K562 (cell line): Measurements from ENCODE around the gene SMG9. TPM values are rescaled to one million over a fixed set of nuclear protein-coding genes. Genes with fewer than 3 reads are reported as not detected.

Experiments
- ATF3 ChIP-seq, 2 experiments: fragments of 450-650 bp in 1 of 2; sonication (generic) in 1 of 2; formaldehyde crosslinking in 1 of 2; IDR thresholded peaks in 1 of 2; conservative IDR thresholded peaks in 1 of 2; 2 replicates each; pipeline versions ENCODE4 v1.6.1 to v1.8.1; 2016 to 2023; ENCODE audit warnings: mild to moderate bottlenecking in 2 of 2, moderate library complexity in 2 of 2, inconsistent platforms in 1 of 2, missing genetic modification reagents in 1 of 2
- CC2D1A ChIP-seq: fragments of 450-650 bp; IDR thresholded peaks from 2 replicates; pipeline ENCODE4 v1.6.1; 2017; ENCODE audit warnings: mild to moderate bottlenecking
- E2F5 ChIP-seq: sonication (generic); formaldehyde crosslinking; IDR thresholded peaks from 2 replicates; pipeline ENCODE4 v1.8.0; 2022; ENCODE audit warnings: mild to moderate bottlenecking, missing genetic modification reagents
- E2F6 ChIP-seq, 2 experiments: IDR thresholded peaks; 2 replicates each; pipeline ENCODE4 v1.6.1; 2011; ENCODE audit warnings: borderline replicate concordance in 1 of 2, control low read depth in 1 of 2, low read depth in 1 of 2, low read length in 1 of 2, mild to moderate bottlenecking in 1 of 2, mixed read lengths in 1 of 2, moderate library complexity in 1 of 2; ENCODE audit not compliant: insufficient read depth in 1 of 2, insufficient read length in 1 of 2, poor library complexity in 1 of 2, severe bottlenecking in 1 of 2; ENCODE audit errors: extremely low read depth in 1 of 2
- ERF ChIP-seq: fragments of 450-650 bp; formaldehyde crosslinking; IDR thresholded peaks from 2 replicates; pipeline ENCODE4 v1.4.0; 2020; ENCODE audit warnings: mild to moderate bottlenecking, mixed read lengths
- GABPB1 ChIP-seq: sonication (generic); formaldehyde crosslinking; IDR thresholded peaks from 2 replicates; pipeline ENCODE4 v1.8.0; 2022; ENCODE audit warnings: mild to moderate bottlenecking, missing genetic modification reagents
- HDAC1 ChIP-seq, 2 experiments: fragments of 450-650 bp; IDR thresholded peaks; 2 replicates each; pipeline ENCODE4 v1.6.1; 2016 to 2017; ENCODE audit warnings: inconsistent platforms in 1 of 2, mild to moderate bottlenecking in 1 of 2, moderate library complexity in 1 of 2
- MCM5 ChIP-seq: fragments of 450-650 bp; IDR thresholded peaks from 2 replicates; pipeline ENCODE4 v1.6.1; 2016; ENCODE audit warnings: low read depth
- MYC ChIP-seq, 2 experiments: fragments of 250-450 bp in 1 of 2; sonication (Bioruptor Pico) in 1 of 2; IDR thresholded peaks; 2 replicates each; pipeline versions ENCODE4 v1.5.1 to v1.6.1; 2012 to 2021; ENCODE audit warnings: low read depth in 2 of 2, borderline replicate concordance in 1 of 2, improper control_type of control experiment in 1 of 2, low read length in 1 of 2, mild to moderate bottlenecking in 1 of 2, moderate library complexity in 1 of 2
- NRF1 ChIP-seq, 2 experiments: fragments of 450-650 bp; IDR thresholded peaks in 1 of 2; conservative IDR thresholded peaks in 1 of 2; 2 replicates each; pipeline ENCODE4 v1.6.1; 2014; ENCODE audit warnings: mild to moderate bottlenecking in 2 of 2
- RBM39 ChIP-seq: fragments of 200-400 bp; formaldehyde crosslinking; optimal IDR thresholded peaks from 2 replicates; pipeline ENCODE3; 2018; ENCODE audit warnings: low read depth, low read length
- STAG1 ChIP-seq: sonication (generic); formaldehyde crosslinking; IDR thresholded peaks from 2 replicates; pipeline ENCODE4 v1.5.0; 2020; ENCODE audit warnings: missing genetic modification reagents, borderline replicate concordance
- THRA ChIP-seq: fragments of 450-650 bp; IDR thresholded peaks from 2 replicates; pipeline ENCODE4 v1.6.1; 2017; ENCODE audit warnings: mild to moderate bottlenecking, moderate library complexity
- polyA plus RNA-seq, 8 experiments: library from polyadenylated mRNA; depleted of rRNA in 4 of 8; stranded (reverse) in 5 of 8; unstranded in 3 of 8; fragments of >200 nt; fragmentation: Nextera tagmentation in 2 of 8; fragmentation: Illumina TruSeq in 1 of 8; extraction: Ambion mirVana in 2 of 8; extraction: Trizol in 1 of 8; gene quantifications; 2 replicates each; pipeline versions ENCODE4 v1.2.1 to v1.2.3, GENCODE V29; 2011 to 2014; ENCODE audit warnings: inconsistent platforms in 1 of 8, missing spikeins in 1 of 8
- total RNA-seq, 7 experiments: library from RNA; depleted of rRNA in 6 of 7; stranded (reverse); fragments of >200 nt in 6 of 7; fragmentation: Illumina TruSeq in 2 of 7; extraction: Trizol in 2 of 7; gene quantifications; 2 replicates each; pipeline versions ENCODE4 v1.2.1 to v1.2.3, GENCODE V29; 2011 to 2021; ENCODE audit warnings: low replicate concordance in 1 of 7
- TF ChIP-seq, protein P1 (sequence below): sonication (generic); formaldehyde crosslinking; IDR thresholded peaks from 2 replicates; pipeline ENCODE4 v1.8.0; 2022; ENCODE audit warnings: mild to moderate bottlenecking, low read depth, missing genetic modification reagents
- TF ChIP-seq, protein P2 (sequence below): sonication (generic); formaldehyde crosslinking; IDR thresholded peaks from 2 replicates; pipeline ENCODE4 v1.5.0; 2020; ENCODE audit warnings: missing genetic modification reagents
- TF ChIP-seq, protein P3 (sequence below): sonication (generic); formaldehyde crosslinking; IDR thresholded peaks from 2 replicates; pipeline ENCODE4 v1.8.1; 2023; ENCODE audit warnings: mild to moderate bottlenecking, missing genetic modification reagents

The SMG9 gene
- total and polyA plus RNA-seq, 9 of the 15 experiments (the other 6 are each of a cell fraction or from before 2014, with no cell fraction given), result 1.7 to 79.7 (median 40.2) TPM

DNA sequence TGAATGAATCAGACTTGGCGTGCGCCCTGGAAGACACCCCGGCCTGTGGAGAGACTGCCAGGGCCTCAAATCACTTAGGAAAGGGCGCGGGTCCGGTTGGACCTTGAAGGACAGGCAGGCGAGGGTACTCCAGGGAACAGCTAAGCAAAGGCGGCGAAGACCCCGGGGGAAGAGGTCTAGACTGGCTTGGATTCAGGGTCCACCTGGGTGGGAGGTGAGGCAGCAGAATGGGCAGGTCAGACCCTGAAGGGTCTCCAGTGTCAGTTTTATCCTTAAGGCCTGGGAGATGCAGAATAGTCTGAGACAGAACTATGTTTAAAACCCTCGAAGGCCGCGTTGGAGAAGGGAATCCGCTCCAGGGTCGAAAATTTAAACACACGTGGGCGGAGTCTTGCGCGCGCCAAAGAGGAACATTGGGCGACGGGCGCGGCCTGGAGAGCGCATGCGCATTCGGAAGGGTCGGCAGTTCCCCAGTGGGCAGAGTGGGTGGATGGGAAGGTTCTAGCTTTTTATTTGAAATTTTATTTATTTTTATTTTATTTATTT lies 567 bp upstream of the SMG9 start (continued):
- TF ChIP-seq MYC (IDR thresholded peaks at IDR 0.05; ENCODE audit: low read depth, low read length), result peak; percentile 83
- peak; percentile 72; the same call in 1 of the 2 replicates for TF ChIP-seq MYC (CRISPR knock-in tag; IDR thresholded peaks at IDR 0.05; ENCODE audit: borderline replicate concordance, low read depth)
- TF ChIP-seq GABPB1, result peak; percentile 7; the same call in 1 of the 2 replicates
- TF ChIP-seq ATF3 (IDR thresholded peaks at IDR 0.05), result no peak
- TF ChIP-seq ATF3 (CRISPR knock-in tag; conservative IDR thresholded peaks at IDR 0.05), result no peak
- peak; percentile 96 for TF ChIP-seq RBM39
- TF ChIP-seq STAG1 (CRISPR knock-in tag), result 0 out of 2 replicates have a peak, but pooled peaks have one; percentile 27
- TF ChIP-seq HDAC1 (IDR thresholded peaks at IDR 0.05), result peak in 1 of 2 experiments; percentile 55; a peak in 1 of 4 replicates
- TF ChIP-seq, protein P1, sequence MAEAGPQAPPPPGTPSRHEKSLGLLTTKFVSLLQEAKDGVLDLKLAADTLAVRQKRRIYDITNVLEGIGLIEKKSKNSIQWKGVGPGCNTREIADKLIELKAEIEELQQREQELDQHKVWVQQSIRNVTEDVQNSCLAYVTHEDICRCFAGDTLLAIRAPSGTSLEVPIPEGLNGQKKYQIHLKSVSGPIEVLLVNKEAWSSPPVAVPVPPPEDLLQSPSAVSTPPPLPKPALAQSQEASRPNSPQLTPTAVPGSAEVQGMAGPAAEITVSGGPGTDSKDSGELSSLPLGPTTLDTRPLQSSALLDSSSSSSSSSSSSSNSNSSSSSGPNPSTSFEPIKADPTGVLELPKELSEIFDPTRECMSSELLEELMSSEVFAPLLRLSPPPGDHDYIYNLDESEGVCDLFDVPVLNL (CRISPR knock-in tag), result peak; percentile 92
- TF ChIP-seq NRF1 (conservative IDR thresholded peaks at IDR 0.05 in 1 of 2, IDR thresholded peaks at IDR 0.05 in 1 of 2), result no peak
- TF ChIP-seq ERF, result peak; percentile 77; the same call in 1 of the 2 replicates
- peak; percentile 42; the same call in 1 of the 2 replicates for TF ChIP-seq CC2D1A
- peak; percentile 89 to 99 for TF ChIP-seq E2F6 (IDR thresholded peaks at IDR 0.05; ENCODE audit: borderline replicate concordance in 1 of 2, extremely low read depth in 1 of 2, insufficient read depth in 1 of 2, insufficient read length in 1 of 2, low read depth in 1 of 2, low read length in 1 of 2, poor library complexity in 1 of 2, severe bottlenecking in 1 of 2)
- no peak for TF ChIP-seq E2F5 (CRISPR knock-in tag)
- no peak for TF ChIP-seq MCM5
- no peak for TF ChIP-seq THRA
- TF ChIP-seq, protein P2, sequence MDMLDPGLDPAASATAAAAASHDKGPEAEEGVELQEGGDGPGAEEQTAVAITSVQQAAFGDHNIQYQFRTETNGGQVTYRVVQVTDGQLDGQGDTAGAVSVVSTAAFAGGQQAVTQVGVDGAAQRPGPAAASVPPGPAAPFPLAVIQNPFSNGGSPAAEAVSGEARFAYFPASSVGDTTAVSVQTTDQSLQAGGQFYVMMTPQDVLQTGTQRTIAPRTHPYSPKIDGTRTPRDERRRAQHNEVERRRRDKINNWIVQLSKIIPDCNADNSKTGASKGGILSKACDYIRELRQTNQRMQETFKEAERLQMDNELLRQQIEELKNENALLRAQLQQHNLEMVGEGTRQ (CRISPR knock-in tag), result peak; percentile 11; the same call in 1 of the 2 replicates
- TF ChIP-seq, protein P3, sequence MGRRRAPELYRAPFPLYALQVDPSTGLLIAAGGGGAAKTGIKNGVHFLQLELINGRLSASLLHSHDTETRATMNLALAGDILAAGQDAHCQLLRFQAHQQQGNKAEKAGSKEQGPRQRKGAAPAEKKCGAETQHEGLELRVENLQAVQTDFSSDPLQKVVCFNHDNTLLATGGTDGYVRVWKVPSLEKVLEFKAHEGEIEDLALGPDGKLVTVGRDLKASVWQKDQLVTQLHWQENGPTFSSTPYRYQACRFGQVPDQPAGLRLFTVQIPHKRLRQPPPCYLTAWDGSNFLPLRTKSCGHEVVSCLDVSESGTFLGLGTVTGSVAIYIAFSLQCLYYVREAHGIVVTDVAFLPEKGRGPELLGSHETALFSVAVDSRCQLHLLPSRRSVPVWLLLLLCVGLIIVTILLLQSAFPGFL (CRISPR knock-in tag), result no peak
